HEK293 (cell line): ENCODE results near the gene CEP76.

Experiments used
- GLIS1 ChIP-seq: fragments of 450-650 bp; formaldehyde crosslinking; IDR thresholded peaks from 2 replicates; pipeline ENCODE4 v1.5.1; 2016; ENCODE audit warnings: missing biosample characterization, missing genetic modification characterization
- KLF1 ChIP-seq: fragments of 450-650 bp; formaldehyde crosslinking; IDR thresholded peaks from 2 replicates; pipeline ENCODE4 v1.5.1; 2016; ENCODE audit warnings: missing biosample characterization, missing genetic modification characterization
- KLF10 ChIP-seq: fragments of 450-650 bp; IDR thresholded peaks from 2 replicates; pipeline ENCODE4 v1.5.1; 2018; ENCODE audit warnings: missing biosample characterization, mild to moderate bottlenecking, missing genetic modification characterization
- MEIS1 ChIP-seq: sonication (generic); formaldehyde crosslinking; IDR thresholded peaks from 2 replicates; pipeline ENCODE4 v1.8.1; 2022; ENCODE audit warnings: missing genetic modification reagents, mild to moderate bottlenecking, borderline replicate concordance
- OVOL3 ChIP-seq: fragments of 450-650 bp; formaldehyde crosslinking; IDR thresholded peaks from 2 replicates; pipeline ENCODE4 v1.5.1; 2016; ENCODE audit warnings: missing biosample characterization, missing genetic modification characterization
- SCRT1 ChIP-seq: fragments of 450-650 bp; formaldehyde crosslinking; IDR thresholded peaks from 2 replicates; pipeline ENCODE4 v1.5.1; 2016; ENCODE audit warnings: missing biosample characterization, missing genetic modification characterization, borderline replicate concordance
- TSHZ1 ChIP-seq: fragments of 450-650 bp; formaldehyde crosslinking; IDR thresholded peaks from 2 replicates; pipeline ENCODE4 v1.5.1; 2016; ENCODE audit warnings: missing biosample characterization, missing genetic modification characterization, borderline replicate concordance
- ZBTB1 ChIP-seq: fragments of 450-650 bp; formaldehyde crosslinking; IDR thresholded peaks from 2 replicates; pipeline ENCODE4 v1.5.1; 2016; ENCODE audit warnings: missing biosample characterization, missing genetic modification characterization
- ZBTB17 ChIP-seq: fragments of 450-650 bp; formaldehyde crosslinking; IDR thresholded peaks from 2 replicates; pipeline ENCODE4 v1.5.1; 2016; ENCODE audit warnings: missing biosample characterization, missing genetic modification characterization
- ZBTB26 ChIP-seq: fragments of 450-650 bp; formaldehyde crosslinking; optimal IDR thresholded peaks from 2 replicates; pipeline ENCODE3; 2016; ENCODE audit warnings: missing biosample characterization, mild to moderate bottlenecking, missing genetic modification characterization
- ZBTB8A ChIP-seq: fragments of 450-650 bp; formaldehyde crosslinking; IDR thresholded peaks from 2 replicates; pipeline ENCODE4 v1.5.1; 2016; ENCODE audit warnings: missing biosample characterization, missing genetic modification characterization
- ZEB2 ChIP-seq: fragments of 450-650 bp; formaldehyde crosslinking; IDR thresholded peaks from 2 replicates; pipeline ENCODE4 v1.5.1; 2016; ENCODE audit warnings: missing biosample characterization, missing genetic modification characterization
- ZNF10 ChIP-seq: fragments of 450-650 bp; formaldehyde crosslinking; IDR thresholded peaks from 2 replicates; pipeline ENCODE4 v1.5.1; 2017; ENCODE audit warnings: missing biosample characterization, missing genetic modification characterization
- ZNF157 ChIP-seq: fragments of 450-650 bp; formaldehyde crosslinking; IDR thresholded peaks from 2 replicates; pipeline ENCODE4 v1.5.1; 2016; ENCODE audit warnings: missing biosample characterization, missing genetic modification characterization
- ZNF184 ChIP-seq: fragments of 450-650 bp; IDR thresholded peaks from 2 replicates; pipeline ENCODE4 v1.5.1; 2018; ENCODE audit warnings: missing biosample characterization, mild to moderate bottlenecking, missing genetic modification characterization
- ZNF239 ChIP-seq: fragments of 450-650 bp; formaldehyde crosslinking; IDR thresholded peaks from 2 replicates; pipeline ENCODE4 v1.5.1; 2016; ENCODE audit warnings: missing biosample characterization, missing genetic modification characterization
- ZNF24 ChIP-seq: fragments of 450-650 bp; formaldehyde crosslinking; IDR thresholded peaks from 2 replicates; pipeline ENCODE4 v1.5.1; 2016; ENCODE audit warnings: missing biosample characterization, missing genetic modification characterization
- ZNF266 ChIP-seq: fragments of 450-650 bp; formaldehyde crosslinking; IDR thresholded peaks from 2 replicates; pipeline ENCODE4 v1.5.1; 2016; ENCODE audit warnings: missing biosample characterization, missing genetic modification characterization, low read depth
- ZNF501 ChIP-seq: fragments of 450-650 bp; formaldehyde crosslinking; IDR thresholded peaks from 2 replicates; pipeline ENCODE4 v1.5.1; 2016; ENCODE audit warnings: missing biosample characterization, missing genetic modification characterization
- ZNF529 ChIP-seq: fragments of 450-650 bp; formaldehyde crosslinking; IDR thresholded peaks from 2 replicates; pipeline ENCODE4 v1.5.1; 2017; ENCODE audit warnings: missing genetic modification characterization, missing biosample characterization; ENCODE audit not compliant: insufficient replicate concordance
- ZNF555 ChIP-seq: fragments of 450-650 bp; formaldehyde crosslinking; conservative IDR thresholded peaks from 2 replicates; pipeline ENCODE4 v1.5.1; 2017; ENCODE audit warnings: missing biosample characterization, mild to moderate bottlenecking, missing genetic modification characterization, inconsistent platforms
- ZNF571 ChIP-seq: fragments of 450-650 bp; formaldehyde crosslinking; IDR thresholded peaks from 2 replicates; pipeline ENCODE4 v1.5.0; 2017; ENCODE audit warnings: missing biosample characterization, missing genetic modification characterization
- ZNF585B ChIP-seq: fragments of 450-650 bp; formaldehyde crosslinking; IDR thresholded peaks from 2 replicates; pipeline ENCODE4 v1.5.1; 2016; ENCODE audit warnings: missing biosample characterization, missing genetic modification characterization
- ZNF600 ChIP-seq: fragments of 450-650 bp; formaldehyde crosslinking; IDR thresholded peaks from 2 replicates; pipeline ENCODE4 v1.5.1; 2016; ENCODE audit warnings: missing biosample characterization, missing genetic modification characterization
- ZNF654 ChIP-seq: fragments of 450-650 bp; formaldehyde crosslinking; IDR thresholded peaks from 2 replicates; pipeline ENCODE4 v1.5.1; 2016; ENCODE audit warnings: low read depth, missing biosample characterization, missing genetic modification characterization
- ZNF664 ChIP-seq: fragments of 450-650 bp; formaldehyde crosslinking; IDR thresholded peaks from 2 replicates; pipeline ENCODE4 v1.5.1; 2016; ENCODE audit warnings: missing biosample characterization, missing genetic modification characterization
- ZNF670 ChIP-seq: fragments of 450-650 bp; formaldehyde crosslinking; IDR thresholded peaks from 2 replicates; pipeline ENCODE4 v1.5.1; 2016; ENCODE audit warnings: missing biosample characterization, missing genetic modification characterization, low read depth
- ZNF76 ChIP-seq: fragments of 450-650 bp; formaldehyde crosslinking; IDR thresholded peaks from 2 replicates; pipeline ENCODE4; 2016; ENCODE audit warnings: low read depth, missing biosample characterization, missing genetic modification characterization, borderline replicate concordance
- ZNF791 ChIP-seq: fragments of 450-650 bp; formaldehyde crosslinking; IDR thresholded peaks from 2 replicates; pipeline ENCODE4 v1.5.1; 2016; ENCODE audit warnings: missing biosample characterization, missing genetic modification characterization
- ZSCAN30 ChIP-seq: fragments of 450-650 bp; IDR thresholded peaks from 2 replicates; pipeline ENCODE4 v1.5.1; 2018; ENCODE audit warnings: missing biosample characterization, mild to moderate bottlenecking, missing genetic modification characterization, moderate library complexity
- TF ChIP-seq, protein P1 (sequence below): fragments of 450-650 bp; formaldehyde crosslinking; conservative IDR thresholded peaks from 2 replicates; pipeline ENCODE4 v1.5.1; 2016; ENCODE audit warnings: low read depth, missing biosample characterization, missing genetic modification characterization
- TF ChIP-seq, protein P2 (sequence below): fragments of 450-650 bp; formaldehyde crosslinking; IDR thresholded peaks from 2 replicates; pipeline ENCODE4 v1.5.1; 2017; ENCODE audit warnings: missing biosample characterization, missing genetic modification characterization

CEP76 gene

DNA sequence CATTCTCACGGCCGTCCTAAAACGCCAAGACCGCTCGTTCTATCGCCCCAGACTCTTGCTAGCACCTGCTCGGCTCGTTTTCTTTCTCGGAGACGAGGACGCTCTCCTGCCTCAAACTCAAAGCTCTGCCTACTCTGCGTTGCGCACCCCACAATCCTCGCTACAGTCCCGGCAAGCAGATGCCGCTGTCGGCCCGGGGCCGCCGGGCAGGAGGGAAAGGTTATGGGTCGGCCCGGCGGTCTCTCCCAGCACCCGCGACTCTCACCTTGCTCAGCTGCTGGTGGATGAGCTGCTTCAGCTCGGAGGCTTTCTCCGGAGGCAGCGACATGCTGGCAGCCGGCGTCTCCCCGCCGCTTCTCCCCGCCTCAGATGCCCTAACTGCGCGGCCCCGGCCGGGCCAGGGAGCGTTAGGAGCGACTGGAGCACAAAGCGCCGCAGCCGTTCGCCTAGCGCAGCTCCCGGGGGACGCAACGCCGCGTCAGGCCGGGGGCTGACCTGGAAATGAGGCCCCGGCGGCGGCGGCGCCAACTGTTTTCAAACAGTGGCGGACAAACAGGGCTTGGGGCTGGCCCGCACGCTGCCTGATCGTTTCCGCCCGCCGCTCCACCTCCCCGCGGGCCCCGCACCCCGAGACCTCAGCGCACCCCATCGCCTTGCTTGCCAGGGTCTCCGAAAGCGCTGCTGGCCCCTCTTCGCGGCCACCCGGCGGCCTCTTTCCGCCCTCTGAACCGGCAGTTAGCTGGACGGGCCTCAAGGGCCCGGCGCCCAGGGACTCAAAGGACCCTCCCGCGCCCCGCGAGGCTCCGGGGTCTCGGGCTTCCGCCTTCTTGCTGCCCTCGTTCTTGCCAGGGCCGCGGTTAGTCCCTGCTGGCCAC is at the start of gene CEP76, which contains the start of gene PSMG2 (continued):
- TF ChIP-seq ZNF670 (tag by site-specific recombination) (no peak), ZNF555 (tag by site-specific recombination) (no peak), ZBTB1 (tag by site-specific recombination) (no peak), OVOL3 (0 out of 2 replicates have a peak, but pooled peaks have one; percentile 33), ZNF529 (tag by site-specific recombination) (no peak), KLF1 (tag by site-specific recombination) (no peak; the same call in 1 of the 2 replicates), ZNF501 (tag by site-specific recombination) (peak; percentile 74), ZSCAN30 (tag by site-specific recombination) (peak; percentile 80), ZNF239 (tag by site-specific recombination) (no peak), MEIS1 (CRISPR knock-in tag) (0 out of 2 replicates have a peak, but pooled peaks have one; percentile 26), KLF10 (tag by site-specific recombination) (no peak), ZNF600 (tag by site-specific recombination) (peak; percentile 30; the same call in 1 of the 2 replicates), ZEB2 (peak; percentile 87), ZNF266 (tag by site-specific recombination) (0 out of 2 replicates have a peak, but pooled peaks have one; percentile 44), TSHZ1 (no peak), ZNF664 (tag by site-specific recombination) (no peak), ZNF654 (no peak), ZNF10 (tag by site-specific recombination) (no peak), ZBTB8A (tag by site-specific recombination) (peak; percentile 68), ZNF184 (no peak), SCRT1 (tag by site-specific recombination) (no peak), ZBTB26 (tag by site-specific recombination) (peak; percentile 91), ZNF24 (tag by site-specific recombination) (0 out of 2 replicates have a peak, but pooled peaks have one; percentile 59), ZBTB17 (peak; percentile 29; the same call in 1 of the 2 replicates), ZNF571 (no peak), GLIS1 (tag by site-specific recombination) (peak; percentile 57), ZNF585B (no peak), ZNF76 (tag by site-specific recombination) (peak; percentile 87), ZNF157 (tag by site-specific recombination) (no peak), ZNF791 (tag by site-specific recombination) (no peak)
- TF ChIP-seq, protein P1, sequence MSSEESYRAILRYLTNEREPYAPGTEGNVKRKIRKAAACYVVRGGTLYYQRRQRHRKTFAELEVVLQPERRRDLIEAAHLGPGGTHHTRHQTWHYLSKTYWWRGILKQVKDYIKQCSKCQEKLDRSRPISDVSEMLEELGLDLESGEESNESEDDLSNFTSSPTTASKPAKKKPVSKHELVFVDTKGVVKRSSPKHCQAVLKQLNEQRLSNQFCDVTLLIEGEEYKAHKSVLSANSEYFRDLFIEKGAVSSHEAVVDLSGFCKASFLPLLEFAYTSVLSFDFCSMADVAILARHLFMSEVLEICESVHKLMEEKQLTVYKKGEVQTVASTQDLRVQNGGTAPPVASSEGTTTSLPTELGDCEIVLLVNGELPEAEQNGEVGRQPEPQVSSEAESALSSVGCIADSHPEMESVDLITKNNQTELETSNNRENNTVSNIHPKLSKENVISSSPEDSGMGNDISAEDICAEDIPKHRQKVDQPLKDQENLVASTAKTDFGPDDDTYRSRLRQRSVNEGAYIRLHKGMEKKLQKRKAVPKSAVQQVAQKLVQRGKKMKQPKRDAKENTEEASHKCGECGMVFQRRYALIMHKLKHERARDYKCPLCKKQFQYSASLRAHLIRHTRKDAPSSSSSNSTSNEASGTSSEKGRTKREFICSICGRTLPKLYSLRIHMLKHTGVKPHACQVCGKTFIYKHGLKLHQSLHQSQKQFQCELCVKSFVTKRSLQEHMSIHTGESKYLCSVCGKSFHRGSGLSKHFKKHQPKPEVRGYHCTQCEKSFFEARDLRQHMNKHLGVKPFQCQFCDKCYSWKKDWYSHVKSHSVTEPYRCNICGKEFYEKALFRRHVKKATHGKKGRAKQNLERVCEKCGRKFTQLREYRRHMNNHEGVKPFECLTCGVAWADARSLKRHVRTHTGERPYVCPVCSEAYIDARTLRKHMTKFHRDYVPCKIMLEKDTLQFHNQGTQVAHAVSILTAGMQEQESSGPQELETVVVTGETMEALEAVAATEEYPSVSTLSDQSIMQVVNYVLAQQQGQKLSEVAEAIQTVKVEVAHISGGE (tag by site-specific recombination), result peak; percentile 60
- TF ChIP-seq, protein P2, sequence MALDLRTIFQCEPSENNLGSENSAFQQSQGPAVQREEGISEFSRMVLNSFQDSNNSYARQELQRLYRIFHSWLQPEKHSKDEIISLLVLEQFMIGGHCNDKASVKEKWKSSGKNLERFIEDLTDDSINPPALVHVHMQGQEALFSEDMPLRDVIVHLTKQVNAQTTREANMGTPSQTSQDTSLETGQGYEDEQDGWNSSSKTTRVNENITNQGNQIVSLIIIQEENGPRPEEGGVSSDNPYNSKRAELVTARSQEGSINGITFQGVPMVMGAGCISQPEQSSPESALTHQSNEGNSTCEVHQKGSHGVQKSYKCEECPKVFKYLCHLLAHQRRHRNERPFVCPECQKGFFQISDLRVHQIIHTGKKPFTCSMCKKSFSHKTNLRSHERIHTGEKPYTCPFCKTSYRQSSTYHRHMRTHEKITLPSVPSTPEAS (tag by site-specific recombination), result peak; percentile 40; the same call in 1 of the 2 replicates
